NT2/D1 (cell line): ENCODE measurements around the gene AKIP1.

Experiments used
- SUZ12 ChIP-seq: IDR thresholded peaks from 2 replicates; pipeline ENCODE4 v1.6.1; 2011; ENCODE audit not compliant: insufficient read length, insufficient read depth; ENCODE audit errors: extremely low read depth
- YY1 ChIP-seq: IDR thresholded peaks from 2 replicates; pipeline ENCODE4 v1.6.1; 2011; ENCODE audit not compliant: insufficient read length, insufficient read depth

- TF ChIP-seq YY1, result no peak
- no peak for TF ChIP-seq SUZ12
Observed at GRCh38 chr11:8917157-8917825, 6.3 kb downstream of the AKIP1 start.
